Heart left ventricle (tissue), 13 donors: ENCODE data around the gene ARAP3.

Experiments used
- POLR2A ChIP-seq, 2 donors: fragments of 450-650 bp; IDR thresholded peaks; one replicate each; pipeline ENCODE4 v1.6.1; 2017; ENCODE audit warnings: antibody characterized with exemption in 2 of 2, mild to moderate bottlenecking in 2 of 2, moderate library complexity in 2 of 2
- TF ChIP-seq, protein P1 (sequence below), 12 donors: fragments of 200-600 bp; sonication (generic) in 4 of 12; IDR thresholded peaks; one replicate each; pipeline versions ENCODE4 v1.5.0 to v1.8.0; 2018 to 2022; ENCODE audit warnings: antibody characterized with exemption in 12 of 12, mild to moderate bottlenecking in 5 of 12
- donor health status: ischemic (EF 13 %, LVEDD 7.1; RV severe dilation, severe dysfunction).
- donor health status: DM: no; HTN: yes; CAD: no.
- donor health status: DM: no; HTN: no; CAD: no.
- donor health status: ischemic (EF 25% LVEDD 6.9; RV normal size, moderate dysfunction).
- donor health status: ischemic (EF 25% LVEDD 5.7; RV mildly dilated, moderate dysfunction).
- donor health status: ischemic (EF 35%, LVEDD 5.7; RV mildly dilated, moderate dysfunction).
- donor health status: nonischemic (EF 11% LVEDD 7.7; RV severe dilation, severe dysfunction).
- donor health status: DM: yes; HTN: yes; CAD: no.
- donor health status: PGD.
- donor health status: ischemic (EF 29% LVEDD 5.4; RV normal size, mild dysfunction).
- donor health status: nonischemic (EF 23%, LVEDD 6.1; RV moderate dilation, normal function).

DNA sequence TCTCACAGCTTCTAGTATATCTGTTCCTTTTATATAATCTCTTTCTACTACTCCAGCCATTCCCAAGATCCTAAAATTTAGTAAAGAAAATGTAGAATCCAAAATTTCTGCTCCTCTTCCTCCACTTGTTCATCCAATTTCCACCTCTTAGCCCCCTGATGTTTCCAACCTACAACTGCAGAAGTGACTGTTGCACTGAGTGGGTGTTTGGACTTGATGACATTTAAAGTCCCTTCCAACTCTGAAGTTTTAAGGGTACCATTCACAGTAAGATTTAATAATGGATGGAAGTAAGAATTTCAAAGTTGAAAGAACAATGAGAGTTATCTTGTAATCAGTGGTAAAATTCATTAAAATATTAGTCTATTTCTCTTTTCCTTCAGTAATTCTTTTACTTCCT lies 68.7 kb downstream of the ARAP3 start:
- TF ChIP-seq, protein P1, sequence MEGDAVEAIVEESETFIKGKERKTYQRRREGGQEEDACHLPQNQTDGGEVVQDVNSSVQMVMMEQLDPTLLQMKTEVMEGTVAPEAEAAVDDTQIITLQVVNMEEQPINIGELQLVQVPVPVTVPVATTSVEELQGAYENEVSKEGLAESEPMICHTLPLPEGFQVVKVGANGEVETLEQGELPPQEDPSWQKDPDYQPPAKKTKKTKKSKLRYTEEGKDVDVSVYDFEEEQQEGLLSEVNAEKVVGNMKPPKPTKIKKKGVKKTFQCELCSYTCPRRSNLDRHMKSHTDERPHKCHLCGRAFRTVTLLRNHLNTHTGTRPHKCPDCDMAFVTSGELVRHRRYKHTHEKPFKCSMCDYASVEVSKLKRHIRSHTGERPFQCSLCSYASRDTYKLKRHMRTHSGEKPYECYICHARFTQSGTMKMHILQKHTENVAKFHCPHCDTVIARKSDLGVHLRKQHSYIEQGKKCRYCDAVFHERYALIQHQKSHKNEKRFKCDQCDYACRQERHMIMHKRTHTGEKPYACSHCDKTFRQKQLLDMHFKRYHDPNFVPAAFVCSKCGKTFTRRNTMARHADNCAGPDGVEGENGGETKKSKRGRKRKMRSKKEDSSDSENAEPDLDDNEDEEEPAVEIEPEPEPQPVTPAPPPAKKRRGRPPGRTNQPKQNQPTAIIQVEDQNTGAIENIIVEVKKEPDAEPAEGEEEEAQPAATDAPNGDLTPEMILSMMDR (IDR thresholded peaks at IDR 0.05), result no peak
- no peak for TF ChIP-seq POLR2A (IDR thresholded peaks at IDR 0.05)
